GM12801 (cell line): ENCODE results near the gene NUAK1.

Experiments used
- TF ChIP-seq, protein P1 (sequence below): IDR thresholded peaks from one replicate; pipeline ENCODE4 v1.5.1; 2011; ENCODE audit warnings: control low read depth; ENCODE audit not compliant: insufficient read length; ENCODE audit errors: extremely low read depth

The NUAK1 gene

DNA sequence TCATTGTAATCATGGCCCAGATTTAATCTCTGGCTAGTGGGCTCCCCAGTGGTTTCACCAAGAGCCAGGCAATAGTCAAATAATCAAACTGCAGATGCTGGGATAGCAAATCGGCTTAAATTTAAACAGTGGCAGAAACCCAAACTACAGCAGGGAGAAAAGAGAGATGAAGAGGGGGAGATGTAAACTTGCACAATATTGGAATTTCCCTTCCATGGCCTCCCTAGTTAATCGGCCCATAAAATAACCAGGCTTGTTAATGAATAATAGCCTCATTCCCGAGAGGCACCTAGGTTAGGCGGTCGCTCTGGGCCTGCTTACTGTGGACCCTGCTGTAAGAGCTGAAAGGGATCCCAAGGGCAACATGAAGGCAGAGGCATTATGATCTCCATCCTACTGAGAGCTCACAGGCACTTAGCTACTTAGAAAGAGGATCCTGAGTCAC, 116.2 kb downstream of the NUAK1 start:
- TF ChIP-seq, protein P1, sequence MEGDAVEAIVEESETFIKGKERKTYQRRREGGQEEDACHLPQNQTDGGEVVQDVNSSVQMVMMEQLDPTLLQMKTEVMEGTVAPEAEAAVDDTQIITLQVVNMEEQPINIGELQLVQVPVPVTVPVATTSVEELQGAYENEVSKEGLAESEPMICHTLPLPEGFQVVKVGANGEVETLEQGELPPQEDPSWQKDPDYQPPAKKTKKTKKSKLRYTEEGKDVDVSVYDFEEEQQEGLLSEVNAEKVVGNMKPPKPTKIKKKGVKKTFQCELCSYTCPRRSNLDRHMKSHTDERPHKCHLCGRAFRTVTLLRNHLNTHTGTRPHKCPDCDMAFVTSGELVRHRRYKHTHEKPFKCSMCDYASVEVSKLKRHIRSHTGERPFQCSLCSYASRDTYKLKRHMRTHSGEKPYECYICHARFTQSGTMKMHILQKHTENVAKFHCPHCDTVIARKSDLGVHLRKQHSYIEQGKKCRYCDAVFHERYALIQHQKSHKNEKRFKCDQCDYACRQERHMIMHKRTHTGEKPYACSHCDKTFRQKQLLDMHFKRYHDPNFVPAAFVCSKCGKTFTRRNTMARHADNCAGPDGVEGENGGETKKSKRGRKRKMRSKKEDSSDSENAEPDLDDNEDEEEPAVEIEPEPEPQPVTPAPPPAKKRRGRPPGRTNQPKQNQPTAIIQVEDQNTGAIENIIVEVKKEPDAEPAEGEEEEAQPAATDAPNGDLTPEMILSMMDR, result no peak

DNA sequence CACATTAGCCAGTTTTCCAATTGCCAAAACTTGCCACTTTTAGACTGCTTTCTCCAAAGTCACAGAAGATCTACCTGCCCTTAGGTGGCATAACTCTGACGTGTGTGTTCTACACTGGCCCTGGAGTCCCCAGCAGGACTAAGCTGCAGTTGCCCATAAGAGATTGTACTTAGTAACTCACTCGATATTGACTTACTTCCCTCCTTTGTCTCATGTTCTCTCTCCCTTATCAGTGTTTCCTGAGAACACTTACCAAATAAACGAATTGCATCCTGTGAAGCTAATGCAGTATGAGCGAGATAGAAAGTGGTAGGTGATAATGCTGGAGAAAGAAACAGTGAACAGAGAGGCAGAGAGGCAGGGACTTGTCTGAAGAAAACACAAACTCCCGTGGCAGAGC, 117.2 kb downstream of the NUAK1 start:
- TF ChIP-seq, protein P1, result no peak

DNA sequence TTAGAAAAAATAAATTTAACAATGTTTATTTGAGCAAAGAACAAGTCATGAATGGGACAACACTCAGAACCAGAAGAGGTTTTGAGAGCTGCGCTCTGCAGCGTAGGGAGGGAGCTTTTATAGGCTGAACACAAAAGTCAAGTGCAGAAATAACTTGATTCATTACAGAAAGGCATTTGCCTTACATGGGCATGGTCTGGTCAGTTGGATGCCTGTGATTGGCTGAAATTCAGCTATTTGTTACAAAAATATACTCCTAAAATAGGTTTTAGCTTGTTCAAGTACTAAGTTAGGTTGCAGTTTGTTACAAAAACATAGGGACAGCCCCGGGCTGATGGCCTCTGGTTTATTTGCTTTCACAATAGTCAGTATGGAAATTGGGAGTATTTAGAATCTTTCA, 118.0 kb downstream of the NUAK1 start:
- TF ChIP-seq, protein P1, result no peak

DNA sequence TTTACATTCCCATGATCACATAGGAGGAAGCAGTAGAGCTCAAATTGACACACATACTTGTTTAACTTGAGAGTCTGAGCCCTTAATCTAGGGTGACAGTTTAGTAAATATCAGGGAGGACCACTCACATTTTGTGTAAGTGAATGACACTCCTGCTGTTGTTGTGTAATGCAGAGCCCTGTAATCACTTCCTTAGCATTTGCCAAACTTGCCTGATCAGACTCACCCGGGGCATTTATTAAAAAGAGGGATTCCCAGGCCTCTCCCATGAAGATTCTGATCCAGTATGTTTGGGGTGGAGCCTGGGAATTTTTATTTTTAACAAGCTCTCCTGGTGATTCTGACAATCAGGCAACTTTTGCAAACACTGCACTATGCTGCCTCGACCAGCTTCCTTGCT, 119.6 kb downstream of the NUAK1 start:
- TF ChIP-seq, protein P1, result no peak

DNA sequence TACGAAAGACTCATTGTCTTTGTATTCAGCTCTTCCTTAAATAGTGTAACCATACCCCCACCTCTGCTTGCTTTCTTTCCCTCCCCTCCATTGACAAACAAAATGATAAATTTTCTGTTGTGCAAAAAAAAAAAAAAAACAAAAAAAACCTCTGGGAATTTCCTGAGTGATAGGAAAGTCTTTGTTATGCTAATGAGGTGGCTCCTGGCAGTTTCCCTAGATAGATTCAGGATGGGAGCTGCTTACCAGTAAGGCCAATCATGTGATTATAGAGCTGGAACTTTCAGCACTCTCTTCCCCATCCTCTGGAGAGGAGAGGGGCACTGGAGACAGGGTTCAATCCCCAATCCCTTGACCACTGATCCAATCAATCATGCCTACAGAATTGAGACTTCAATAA, 120.5 kb downstream of the NUAK1 start:
- TF ChIP-seq, protein P1, result no peak

DNA sequence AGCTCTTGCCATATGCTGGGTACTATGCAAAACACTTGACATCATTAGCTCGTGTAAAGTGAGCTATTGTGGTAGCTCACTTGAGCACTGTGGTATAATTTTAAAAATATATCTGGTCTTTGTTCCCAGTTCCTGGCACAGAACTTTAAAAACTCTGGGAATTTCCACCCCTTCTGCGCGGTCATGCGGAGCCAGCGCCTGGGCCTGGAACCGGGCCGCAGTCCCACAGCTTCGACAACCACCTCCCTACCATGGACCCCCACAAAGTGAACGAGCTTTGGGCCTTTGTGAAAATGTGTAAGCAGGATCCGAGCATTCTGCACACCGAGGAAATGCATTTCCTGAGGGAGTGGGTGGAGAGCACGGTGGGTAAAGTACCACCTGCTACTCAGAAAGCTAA, 123.1 kb downstream of the NUAK1 start:
- TF ChIP-seq, protein P1, result no peak

DNA sequence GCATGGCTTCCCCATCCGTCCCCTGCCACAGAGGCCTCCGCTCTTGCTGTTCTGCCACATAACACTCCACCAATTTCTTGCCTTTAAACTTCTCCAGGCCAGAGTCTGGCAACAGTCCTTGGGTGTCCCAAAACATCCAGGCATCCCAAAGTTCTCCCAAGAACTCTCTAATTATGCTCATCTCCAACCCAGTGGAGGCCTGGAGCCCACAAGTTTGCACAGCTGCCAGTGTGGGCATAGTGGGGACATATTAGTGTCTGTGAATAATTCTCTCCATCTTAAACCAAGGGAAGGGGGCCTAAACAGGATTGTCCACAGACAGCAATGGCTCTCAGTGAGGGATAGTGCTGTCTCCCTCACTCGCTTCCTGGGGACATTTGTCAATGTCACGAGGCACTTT, 124.8 kb downstream of the NUAK1 start:
- TF ChIP-seq, protein P1, result no peak
